OCI-LY1 (cell line): Measurements from ENCODE around the gene CEP250.

ENCODE experiments used
- H2AFZ ChIP-seq: fragments of 200-600 bp; sonication (generic), shearing (Covaris generic); 2 replicates; pipeline ENCODE4 v1.6.0; 2014; ENCODE audit warnings: antibody characterized with exemption, mild to moderate bottlenecking, low read length
- H3F3A ChIP-seq: fragments of 200-600 bp; sonication (generic), shearing (Covaris generic); 2 replicates; pipeline ENCODE4 v1.6.0; 2014; ENCODE audit warnings: mild to moderate bottlenecking, antibody characterized with exemption, low read length, moderate library complexity; ENCODE audit not compliant: insufficient read depth
- H3K27ac ChIP-seq: fragments of 200-600 bp; sonication (generic); 2 replicates; pipeline ENCODE4 v1.5.1; 2014; ENCODE audit warnings: low read length, mixed run types, mild to moderate bottlenecking, low read depth; ENCODE audit not compliant: poor library complexity, severe bottlenecking
- H3K27me3 ChIP-seq: fragments of 200-600 bp; sonication (generic); 2 replicates; pipeline ENCODE4 v1.6.0; 2014; ENCODE audit warnings: antibody characterized with exemption, mild to moderate bottlenecking, low read length, moderate library complexity; ENCODE audit not compliant: insufficient read depth
- H3K36me3 ChIP-seq: fragments of 200-600 bp; sonication (generic); 2 replicates; pipeline ENCODE4 v1.6.1; 2014; ENCODE audit warnings: mild to moderate bottlenecking, antibody characterized with exemption, low read length, moderate library complexity, mixed read lengths; ENCODE audit not compliant: insufficient read depth
- H3K4me1 ChIP-seq: fragments of 200-600 bp; sonication (generic); 2 replicates; pipeline ENCODE4 v1.5.1; 2014; ENCODE audit warnings: mild to moderate bottlenecking, low read length, moderate library complexity; ENCODE audit not compliant: insufficient read depth, severe bottlenecking
- H3K4me2 ChIP-seq: fragments of 200-600 bp; sonication (generic), shearing (Covaris generic); 2 replicates; pipeline ENCODE4 v1.6.1; 2014; ENCODE audit warnings: low read length
- H3K4me3 ChIP-seq: fragments of 200-600 bp; sonication (generic); 2 replicates; pipeline ENCODE4 v1.5.1; 2014; ENCODE audit warnings: low read length, low read depth, mild to moderate bottlenecking, mixed read lengths; ENCODE audit not compliant: poor library complexity, severe bottlenecking
- H3K79me2 ChIP-seq: fragments of 200-600 bp; shearing (Covaris generic); 2 replicates; pipeline ENCODE4 v1.6.1; 2016; ENCODE audit warnings: mixed run types, low read length, mixed read lengths; ENCODE audit not compliant: insufficient read depth
- H3K9ac ChIP-seq: fragments of 200-600 bp; sonication (generic), shearing (Covaris generic); 2 replicates; pipeline ENCODE4 v1.6.1; 2014; ENCODE audit warnings: mild to moderate bottlenecking, low read length, mixed read lengths
- H3K9me2 ChIP-seq: fragments of 200-600 bp; sonication (generic), shearing (Covaris generic); 2 replicates; pipeline ENCODE4 v1.6.1; 2014; ENCODE audit warnings: low read depth, mild to moderate bottlenecking, low read length, mixed read lengths
- H3K9me3 ChIP-seq: fragments of 200-600 bp; shearing (Covaris generic); 2 replicates; pipeline ENCODE4 v1.6.1; 2014; ENCODE audit warnings: low read length, mixed read lengths
- H4K20me1 ChIP-seq: fragments of 200-600 bp; sonication (generic), shearing (Covaris generic); 2 replicates; pipeline ENCODE4 v1.6.0; 2016; ENCODE audit warnings: mild to moderate bottlenecking, low read length; ENCODE audit not compliant: insufficient read depth
- EZH2 ChIP-seq: fragments of 200-600 bp; sonication (generic), shearing (Covaris generic); IDR thresholded peaks from 2 replicates; pipeline ENCODE4 v1.8.0; 2017; ENCODE audit warnings: borderline replicate concordance, mixed run types, mild to moderate bottlenecking, antibody characterized with exemption, low read length, moderate library complexity, mixed read lengths
- TF ChIP-seq, protein P1 (sequence below): fragments of 200-600 bp; sonication (generic), shearing (Covaris generic); IDR thresholded peaks from 2 replicates; pipeline ENCODE4 v1.5.1; 2017; ENCODE audit warnings: mild to moderate bottlenecking, antibody characterized with exemption, low read length, moderate library complexity, mixed read lengths

CEP250 gene

GRCh38 chr20:35479798-35480197, 24.4 kb downstream of the CEP250 start:
- no peak overlapping the region for H3K4me3 ChIP-seq
- no peaks in the 10 kb centered on the region for H3K79me2 ChIP-seq
- H3K9me3 ChIP-seq: peaks cover 6% of the 10 kb centered on the region
- peaks cover 3% of the 10 kb centered on the region; the same call in 1 of the 2 replicates for H3F3A ChIP-seq
- peaks cover 12% of the 10 kb centered on the region for H3K4me1 ChIP-seq
- no peaks in the 10 kb centered on the region for H4K20me1 ChIP-seq
- no peak for TF ChIP-seq EZH2
- TF ChIP-seq, protein P1, sequence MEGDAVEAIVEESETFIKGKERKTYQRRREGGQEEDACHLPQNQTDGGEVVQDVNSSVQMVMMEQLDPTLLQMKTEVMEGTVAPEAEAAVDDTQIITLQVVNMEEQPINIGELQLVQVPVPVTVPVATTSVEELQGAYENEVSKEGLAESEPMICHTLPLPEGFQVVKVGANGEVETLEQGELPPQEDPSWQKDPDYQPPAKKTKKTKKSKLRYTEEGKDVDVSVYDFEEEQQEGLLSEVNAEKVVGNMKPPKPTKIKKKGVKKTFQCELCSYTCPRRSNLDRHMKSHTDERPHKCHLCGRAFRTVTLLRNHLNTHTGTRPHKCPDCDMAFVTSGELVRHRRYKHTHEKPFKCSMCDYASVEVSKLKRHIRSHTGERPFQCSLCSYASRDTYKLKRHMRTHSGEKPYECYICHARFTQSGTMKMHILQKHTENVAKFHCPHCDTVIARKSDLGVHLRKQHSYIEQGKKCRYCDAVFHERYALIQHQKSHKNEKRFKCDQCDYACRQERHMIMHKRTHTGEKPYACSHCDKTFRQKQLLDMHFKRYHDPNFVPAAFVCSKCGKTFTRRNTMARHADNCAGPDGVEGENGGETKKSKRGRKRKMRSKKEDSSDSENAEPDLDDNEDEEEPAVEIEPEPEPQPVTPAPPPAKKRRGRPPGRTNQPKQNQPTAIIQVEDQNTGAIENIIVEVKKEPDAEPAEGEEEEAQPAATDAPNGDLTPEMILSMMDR: no peak
- H3K36me3 ChIP-seq: peaks cover 79% of the 10 kb centered on the region
- H3K4me2 ChIP-seq: no peak overlapping the region
- no peaks in the 10 kb centered on the region for H3K27me3 ChIP-seq
- no peaks in the 10 kb centered on the region for H3K9me2 ChIP-seq
- H3K27ac ChIP-seq: peak overlapping the region; percentile 23
- H2AFZ ChIP-seq: no peak overlapping the region
- H3K9ac ChIP-seq: no peak overlapping the region

DNA sequence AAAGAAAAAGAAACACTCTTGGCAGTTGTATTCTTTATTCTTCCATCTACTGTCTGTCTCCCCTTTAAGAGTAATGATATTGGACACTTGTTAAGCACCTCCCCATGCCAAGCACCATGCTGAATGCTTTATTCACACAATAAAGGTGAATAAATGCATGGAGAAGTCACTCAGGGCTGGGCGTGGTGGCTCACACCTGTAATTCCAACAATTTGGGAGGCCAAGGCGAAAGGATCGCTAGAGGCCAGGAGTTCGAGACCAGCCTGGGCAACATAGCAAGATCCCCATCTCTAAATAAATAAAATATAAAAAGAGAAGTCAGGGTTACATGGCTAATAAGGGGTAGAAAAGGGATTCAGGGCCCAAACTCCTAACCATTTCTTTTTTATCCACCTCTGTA, 32.1 kb downstream of the CEP250 start:
- no peaks in the 10 kb centered on the region for H4K20me1 ChIP-seq
- H3K9me3 ChIP-seq: peaks cover 6% of the 10 kb centered on the region
- no peak overlapping the region for H3K4me2 ChIP-seq
- H3K79me2 ChIP-seq: peaks cover 6% of the 10 kb centered on the region
- TF ChIP-seq, protein P1: no peak
- no peak for TF ChIP-seq EZH2
- H3K36me3 ChIP-seq: peaks cover 53% of the 10 kb centered on the region
- H2AFZ ChIP-seq: no peak overlapping the region
- no peaks in the 10 kb centered on the region for H3K9me2 ChIP-seq
- H3F3A ChIP-seq: no peaks in the 10 kb centered on the region
- no peak overlapping the region for H3K4me3 ChIP-seq
- H3K4me1 ChIP-seq: peaks cover 32% of the 10 kb centered on the region
- H3K27me3 ChIP-seq: no peaks in the 10 kb centered on the region
- H3K27ac ChIP-seq: no peak overlapping the region
- H3K9ac ChIP-seq: no peak overlapping the region

GRCh38 chr20:35489717-35490116, 34.3 kb downstream of the CEP250 start:
- Histone ChIP-seq H3K79me2 (peaks cover 6% of the 10 kb centered on the region), H3K27me3 (no peaks in the 10 kb centered on the region), H3K9me2 (no peaks in the 10 kb centered on the region), H3K9me3 (no peaks in the 10 kb centered on the region), H3K4me3 (peak overlapping the region; percentile 97), H3K9ac (no peak overlapping the region; the same call in 1 of the 2 replicates), H4K20me1 (no peaks in the 10 kb centered on the region), H3K4me1 (peaks cover 32% of the 10 kb centered on the region), H3K4me2 (peak overlapping the region; percentile 100), H3K36me3 (peaks cover 57% of the 10 kb centered on the region), H3K27ac (peak overlapping the region; percentile 71), H3F3A (no peaks in the 10 kb centered on the region), H2AFZ (no peak overlapping the region)
- TF ChIP-seq EZH2: no peak
- TF ChIP-seq, protein P1: no peak
